ENCODE measurements around the gene GPAM.
"Not testable (repeated sequence)": the region's sequence is repeated elsewhere in the genome, so short reads cannot be mapped to it uniquely, and the experiment has no call there.

The GPAM gene, protein sequence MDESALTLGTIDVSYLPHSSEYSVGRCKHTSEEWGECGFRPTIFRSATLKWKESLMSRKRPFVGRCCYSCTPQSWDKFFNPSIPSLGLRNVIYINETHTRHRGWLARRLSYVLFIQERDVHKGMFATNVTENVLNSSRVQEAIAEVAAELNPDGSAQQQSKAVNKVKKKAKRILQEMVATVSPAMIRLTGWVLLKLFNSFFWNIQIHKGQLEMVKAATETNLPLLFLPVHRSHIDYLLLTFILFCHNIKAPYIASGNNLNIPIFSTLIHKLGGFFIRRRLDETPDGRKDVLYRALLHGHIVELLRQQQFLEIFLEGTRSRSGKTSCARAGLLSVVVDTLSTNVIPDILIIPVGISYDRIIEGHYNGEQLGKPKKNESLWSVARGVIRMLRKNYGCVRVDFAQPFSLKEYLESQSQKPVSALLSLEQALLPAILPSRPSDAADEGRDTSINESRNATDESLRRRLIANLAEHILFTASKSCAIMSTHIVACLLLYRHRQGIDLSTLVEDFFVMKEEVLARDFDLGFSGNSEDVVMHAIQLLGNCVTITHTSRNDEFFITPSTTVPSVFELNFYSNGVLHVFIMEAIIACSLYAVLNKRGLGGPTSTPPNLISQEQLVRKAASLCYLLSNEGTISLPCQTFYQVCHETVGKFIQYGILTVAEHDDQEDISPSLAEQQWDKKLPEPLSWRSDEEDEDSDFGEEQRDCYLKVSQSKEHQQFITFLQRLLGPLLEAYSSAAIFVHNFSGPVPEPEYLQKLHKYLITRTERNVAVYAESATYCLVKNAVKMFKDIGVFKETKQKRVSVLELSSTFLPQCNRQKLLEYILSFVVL

GRCh38 chr10:112183329-112184051 is at the start of gene GPAM:
TSS of gene GPAM (minus strand) at chr10:112183765. CDS start at chr10:112181784, 1,981 bp downstream.
- DNase-seq: peak; percentile 71

DNA sequence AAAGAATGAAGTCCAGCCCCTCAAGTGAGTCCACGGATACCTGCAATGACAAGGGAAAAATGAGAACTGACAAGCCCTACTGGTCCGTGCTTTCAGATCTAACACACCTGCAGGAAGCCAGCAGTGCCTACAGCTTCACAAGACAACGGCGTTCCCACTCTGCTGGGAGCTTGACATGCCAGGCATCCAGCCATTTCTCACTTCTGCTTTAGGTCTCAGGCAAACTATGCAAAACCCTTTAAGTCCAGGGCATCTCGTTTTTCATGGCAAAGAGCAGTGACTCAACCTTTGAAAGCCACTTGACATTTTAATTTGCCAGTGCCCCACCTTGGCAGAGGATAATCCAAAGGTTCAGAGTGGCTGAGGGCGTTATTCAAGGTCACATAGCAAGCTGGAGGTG is 49.1 kb upstream of the GPAM start:
- DNase-seq: no peak

DNA sequence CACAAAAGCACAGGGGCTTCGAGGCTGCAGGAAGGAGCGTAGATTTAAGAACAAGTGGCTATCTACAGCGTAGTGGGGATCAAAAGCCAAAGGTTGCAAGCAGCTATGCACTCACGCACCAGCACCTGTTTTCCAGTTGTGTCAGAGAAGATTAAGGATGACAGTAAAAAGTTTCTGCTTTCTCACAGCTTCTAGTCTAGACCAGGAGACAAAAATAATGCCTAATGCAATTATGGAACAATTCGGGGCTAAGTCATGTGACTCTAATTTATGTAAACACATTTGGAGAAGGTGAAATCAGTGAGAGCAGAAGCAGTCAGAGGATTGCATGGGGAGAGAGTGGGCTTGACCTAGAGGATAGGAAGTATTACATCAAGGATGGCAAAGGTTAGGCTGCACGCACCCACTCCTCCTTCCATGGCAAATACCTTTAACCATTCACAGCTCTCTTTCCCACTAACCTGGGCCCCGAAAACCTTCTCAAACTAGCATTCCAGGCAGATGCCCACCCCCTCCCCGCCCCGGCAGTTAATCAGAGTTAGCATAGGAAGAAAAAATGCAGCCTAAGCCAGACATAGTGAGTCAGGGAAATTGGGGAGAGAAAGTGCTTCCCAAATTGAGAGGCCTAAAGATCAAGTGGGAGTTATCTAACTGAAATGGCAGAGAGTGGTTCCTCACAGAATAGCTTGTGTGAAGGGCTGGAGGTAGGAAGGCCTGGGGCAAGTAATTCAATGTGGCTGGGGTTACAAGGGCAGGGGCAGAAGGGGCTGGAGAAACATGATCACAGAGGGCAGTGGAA is 48.2 kb upstream of the GPAM start:
- DNase-seq: no peak

- no peak for DNase-seq
Measured at GRCh38 chr10:112230325-112230988, 46.9 kb upstream of the GPAM start.

- no peak for DNase-seq
Measured at GRCh38 chr10:112229901-112230300, 46.3 kb upstream of the GPAM start.

- no peak for DNase-seq
Measured at GRCh38 chr10:112229096-112229495, 45.5 kb upstream of the GPAM start.

DNA sequence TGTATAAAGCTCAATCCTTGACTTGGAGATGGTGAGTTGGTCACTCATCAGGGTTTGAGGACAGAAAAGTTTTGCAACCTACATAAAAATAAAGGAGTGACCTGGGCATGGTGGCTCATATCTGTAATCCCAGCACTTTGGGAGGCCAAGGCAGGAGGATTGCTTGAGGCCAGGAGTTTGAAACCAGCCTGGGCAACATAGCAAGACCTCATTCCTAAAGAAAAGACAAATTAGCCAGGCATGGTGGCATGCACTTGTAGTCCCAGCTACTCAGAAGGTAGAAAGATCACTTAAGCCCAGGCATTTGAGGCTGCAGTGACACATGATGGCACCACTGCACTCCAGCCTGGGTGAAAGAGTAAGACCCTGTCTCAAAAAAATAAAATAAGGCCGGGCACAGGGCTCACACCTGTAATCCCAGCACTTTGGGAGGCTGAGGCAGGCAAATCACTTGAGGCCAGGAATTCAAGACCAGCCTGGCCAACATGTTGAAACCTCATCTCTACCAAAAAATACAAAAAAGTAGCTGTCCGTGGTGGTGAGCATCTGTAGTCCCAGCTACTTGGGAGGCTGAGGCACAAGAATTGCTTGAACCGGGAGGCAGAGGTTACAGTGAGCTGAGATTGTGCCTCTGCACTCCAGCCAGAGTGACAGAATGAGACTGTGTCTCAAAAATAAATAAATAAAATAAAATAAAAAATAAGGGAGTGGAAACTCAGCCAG is 45.0 kb upstream of the GPAM start:
- not testable (repeated sequence) for DNase-seq

- DNase-seq: peak; percentile 10
Measured at GRCh38 chr10:112227331-112227987, 43.9 kb upstream of the GPAM start.

DNA sequence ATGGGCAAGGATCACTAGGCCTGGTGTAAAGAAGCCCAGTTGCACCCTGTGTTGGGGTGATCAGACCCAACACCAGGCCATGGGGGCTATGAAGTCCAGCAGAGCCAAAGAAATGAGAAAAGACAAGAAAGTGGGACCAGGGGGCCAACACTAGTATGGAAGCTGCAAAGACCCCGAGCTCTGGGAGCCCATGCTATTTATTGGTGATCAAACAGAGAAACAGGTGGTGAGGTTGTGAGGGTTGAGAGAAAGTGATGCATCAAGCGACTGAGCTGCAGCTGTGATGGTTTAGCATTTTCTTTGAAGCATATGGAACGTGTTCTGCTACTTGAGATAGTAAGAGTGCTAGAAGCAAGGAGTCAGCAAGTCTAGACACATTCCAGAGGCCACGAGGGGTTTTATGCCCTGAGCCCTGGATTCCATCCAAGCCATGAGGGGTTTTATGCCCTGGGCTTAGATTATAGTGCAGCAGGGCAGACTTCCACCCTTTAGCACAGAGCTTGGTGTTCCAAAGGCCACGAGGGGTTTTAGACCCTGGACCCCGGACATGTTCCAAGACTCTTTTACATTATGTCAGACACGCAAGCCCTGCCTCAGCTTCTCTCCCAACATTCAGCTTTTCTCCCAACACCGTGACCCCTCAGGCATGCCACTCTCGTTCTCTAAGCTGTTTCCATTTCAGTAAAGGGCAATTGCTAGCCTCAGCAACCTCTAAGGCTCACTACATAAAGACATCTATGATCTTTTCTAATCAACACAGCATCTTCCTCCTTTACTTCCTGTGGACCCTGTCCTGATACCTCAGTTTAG is 43.1 kb upstream of the GPAM start:
- DNase-seq: no peak

GRCh38 chr10:112225771-112226438 is 42.3 kb upstream of the GPAM start:
- DNase-seq: no peak

DNA sequence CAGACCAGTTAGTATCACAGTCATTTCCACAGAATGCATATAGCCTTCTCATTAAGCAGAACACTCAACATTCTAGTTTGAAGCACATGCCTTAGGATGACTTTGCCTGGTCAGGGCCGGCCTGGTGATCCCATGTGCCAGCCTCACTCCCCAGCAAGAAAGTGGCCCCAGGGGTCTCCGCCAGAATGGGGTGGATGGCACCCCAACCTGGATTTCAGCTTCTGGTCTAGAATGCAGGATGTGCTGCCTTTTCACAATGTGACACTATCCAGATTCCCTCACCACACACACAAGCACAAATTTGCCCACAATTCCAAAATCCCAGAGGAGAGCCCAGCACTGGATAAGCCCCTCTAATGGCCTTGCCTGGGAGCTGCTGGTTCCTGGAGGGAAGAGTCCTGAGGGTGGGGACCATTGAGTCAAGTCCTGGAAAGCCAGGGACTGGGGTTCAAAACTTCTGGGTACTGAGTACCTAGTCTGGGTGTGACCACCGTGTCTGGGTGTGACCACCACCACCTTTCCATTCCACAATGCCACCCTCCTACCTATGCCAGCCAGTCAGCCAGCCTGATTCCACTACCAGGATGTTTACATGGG is 41.5 kb upstream of the GPAM start:
- no peak for DNase-seq

- DNase-seq: no peak
Measured at GRCh38 chr10:112223725-112224124, 40.2 kb upstream of the GPAM start.

DNA sequence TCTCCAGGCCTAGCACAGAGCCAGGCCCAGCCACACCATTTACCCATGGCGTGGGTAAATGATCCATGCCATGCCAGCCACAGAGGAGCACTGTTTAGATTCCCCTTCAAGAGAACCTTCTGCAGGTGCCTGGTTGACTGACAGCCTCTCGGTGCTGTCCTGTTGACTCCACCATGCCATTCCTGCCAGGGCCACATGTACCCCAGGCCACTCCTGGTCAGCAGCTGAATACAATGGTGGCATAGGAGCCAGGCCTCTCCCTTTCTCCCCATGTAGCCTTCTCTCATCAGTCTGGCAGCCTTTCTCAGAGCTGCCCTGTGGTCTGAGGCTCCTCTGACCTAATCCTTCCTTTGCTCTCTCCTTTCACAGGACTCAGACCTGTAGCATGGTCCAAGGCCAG is 39.2 kb upstream of the GPAM start:
- DNase-seq: no peak

DNA sequence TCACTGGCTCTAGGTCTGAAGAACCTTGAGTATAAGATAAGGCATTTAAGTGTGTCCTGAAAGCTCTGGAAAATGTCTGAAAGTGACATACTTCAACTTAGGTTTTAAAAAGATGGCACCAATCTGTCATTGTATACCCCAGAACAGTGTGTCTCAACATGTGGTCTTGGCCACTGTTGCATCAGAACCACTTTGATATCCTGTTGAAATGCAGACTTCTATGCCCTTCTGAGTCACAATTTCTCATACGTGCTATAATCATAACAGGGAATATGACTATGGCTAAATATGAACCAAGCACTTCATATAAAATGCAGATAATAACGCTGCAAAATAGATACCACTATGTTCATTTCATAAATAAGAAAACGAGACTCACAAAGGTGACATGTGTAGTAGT is 38.0 kb upstream of the GPAM start:
- DNase-seq: no peak

DNA sequence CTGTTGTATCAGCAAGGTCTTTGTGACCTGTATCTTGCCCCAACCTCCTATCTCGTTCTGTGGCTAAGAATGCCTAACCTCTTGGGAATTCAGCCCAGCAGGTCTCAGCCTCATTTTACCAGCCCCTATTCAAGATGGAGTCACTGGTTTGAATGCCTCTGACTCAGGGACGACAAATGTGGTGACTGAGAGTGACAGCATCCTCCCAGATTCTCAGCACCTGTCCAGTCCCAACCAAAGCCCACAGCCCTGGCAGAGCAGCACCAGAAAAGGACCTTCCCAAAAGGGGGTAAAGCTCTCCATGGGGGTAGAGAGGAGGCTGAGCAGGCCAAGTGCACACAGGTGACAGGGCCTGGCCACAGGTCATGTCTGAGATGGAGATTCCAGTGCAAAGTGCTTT is 35.4 kb upstream of the GPAM start:
- DNase-seq: no peak

DNA sequence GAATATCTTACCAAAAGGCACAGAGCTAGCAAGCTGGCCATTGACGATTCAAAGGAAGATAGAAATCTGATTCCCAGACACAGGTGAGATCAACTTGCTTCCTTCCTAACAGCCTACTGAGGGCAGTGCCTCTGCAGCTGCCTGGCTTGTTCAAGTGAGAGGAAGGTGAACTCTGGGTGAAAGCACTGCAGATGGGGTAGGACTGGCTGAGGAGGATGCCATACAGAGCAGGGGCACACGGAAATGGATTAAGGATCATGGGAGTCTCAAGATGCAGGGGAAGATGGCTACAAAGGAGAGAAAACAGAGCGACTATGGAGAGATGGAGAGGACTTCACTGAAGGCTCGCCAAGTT is 34.4 kb upstream of the GPAM start:
- DNase-seq: no peak

- DNase-seq: no peak
Measured at GRCh38 chr10:112217386-112218035, 33.9 kb upstream of the GPAM start.

- DNase-seq: no peak
Measured at GRCh38 chr10:112216966-112217365, 33.4 kb upstream of the GPAM start.

Data from GF-D8 (cell line).